Duodenal mucosa (tissue), 2 donors: ENCODE data around the gene TMCO2.
"Not testable (repeated sequence)": the region's sequence is repeated elsewhere in the genome, so short reads cannot be mapped to it uniquely, and the experiment has no call there.

Experiments used
- H3K27ac ChIP-seq: one replicate; pipeline ENCODE4 v1.7.0; 2013; ENCODE audit warnings: low read depth, low read length
- H3K27me3 ChIP-seq, 2 donors: one replicate each; pipeline ENCODE4 v1.7.0; 2013; ENCODE audit warnings: low read length in 2 of 2, control low read depth in 1 of 2; ENCODE audit not compliant: insufficient read depth in 2 of 2, control insufficient read depth in 1 of 2
- H3K36me3 ChIP-seq, 2 donors: one replicate each; pipeline ENCODE4 v1.7.0; 2013; ENCODE audit warnings: low read length in 2 of 2, control low read depth in 1 of 2; ENCODE audit not compliant: insufficient read depth in 2 of 2, control insufficient read depth in 1 of 2
- H3K4me1 ChIP-seq, 2 donors: one replicate each; pipeline ENCODE4 v1.7.0; 2013; ENCODE audit warnings: low read length in 2 of 2, control low read depth in 1 of 2; ENCODE audit not compliant: insufficient read depth in 2 of 2, control insufficient read depth in 1 of 2
- H3K4me3 ChIP-seq, 2 donors: one replicate each; pipeline ENCODE4 v1.7.0; 2013; ENCODE audit warnings: low read length in 2 of 2, low read depth in 1 of 2
- H3K9ac ChIP-seq, 2 donors: one replicate each; pipeline ENCODE4 v1.7.0; 2013; ENCODE audit warnings: low read length in 2 of 2, low read depth in 1 of 2
- H3K9me3 ChIP-seq, 2 donors: one replicate each; pipeline ENCODE4 v1.7.0; 2013; ENCODE audit warnings: low read length in 2 of 2, control low read depth in 1 of 2; ENCODE audit not compliant: control insufficient read depth in 1 of 2

The TMCO2 gene

DNA sequence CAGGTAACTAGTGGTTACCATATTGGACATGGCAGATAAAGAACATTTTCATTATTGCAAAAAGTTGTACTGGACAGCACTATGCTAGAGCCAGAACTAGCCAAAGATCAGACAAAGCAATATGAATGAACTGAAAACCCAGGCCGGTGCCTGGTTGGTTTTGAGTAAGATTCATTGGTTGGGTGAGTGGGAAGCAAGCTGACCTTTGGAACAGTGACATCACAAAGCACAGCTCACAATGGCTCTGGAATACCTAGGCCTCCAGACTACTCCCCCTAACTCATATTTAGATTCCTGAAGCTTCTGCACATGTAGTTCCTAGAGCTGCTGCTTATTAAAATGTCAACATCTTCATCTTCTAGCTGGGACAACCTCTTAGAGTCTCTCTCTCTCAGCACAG lies at the start of gene TMCO2:
Gene TMCO2 (plus strand): TSS at position 283 of the 400 bp plus-strand sequence. CDS start 57 bp downstream, at position 340.
- Histone ChIP-seq H3K36me3 (no peaks in the 10 kb centered on the region), H3K9ac (no peak within 1 kb of the TSS), H3K4me3 (no peak within 1 kb of the TSS), H3K27me3 (no peaks in the 10 kb centered on the region), H3K27ac (no peak within 1 kb of the TSS), H3K4me1 (no peaks in the 10 kb centered on the region), H3K9me3 (no peaks in the 10 kb centered on the region)

DNA sequence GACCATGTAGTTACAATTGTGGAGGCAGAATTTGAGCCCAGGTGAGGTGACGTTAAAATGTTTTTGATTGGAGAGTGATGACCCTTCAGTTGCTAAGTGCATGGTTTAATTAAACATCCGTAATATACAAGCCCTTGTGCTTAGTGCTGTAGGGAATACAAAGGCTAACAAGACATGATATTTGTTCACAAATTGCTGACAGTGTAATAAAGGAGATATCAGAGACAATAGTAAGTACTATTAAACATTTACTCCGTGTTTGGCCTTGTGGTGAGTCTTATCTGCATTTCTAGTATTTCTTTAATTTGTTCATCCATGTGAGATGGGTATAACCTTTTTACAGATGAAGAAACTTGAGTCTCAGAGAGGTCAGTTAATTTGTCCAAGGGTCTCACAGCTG lies 48.6 kb upstream of the TMCO2 start:
- peaks cover 20 to 27% of the 10 kb centered on the region in 2 donors for H3K36me3 ChIP-seq
- no peaks in the 10 kb centered on the region for H3K27me3 ChIP-seq
- no peak overlapping the region for H3K4me3 ChIP-seq
- H3K9me3 ChIP-seq, result no peaks in the 10 kb centered on the region
- no peak overlapping the region for H3K9ac ChIP-seq
- no peak overlapping the region for H3K27ac ChIP-seq
- H3K4me1 ChIP-seq, result no peaks in the 10 kb centered on the region

DNA sequence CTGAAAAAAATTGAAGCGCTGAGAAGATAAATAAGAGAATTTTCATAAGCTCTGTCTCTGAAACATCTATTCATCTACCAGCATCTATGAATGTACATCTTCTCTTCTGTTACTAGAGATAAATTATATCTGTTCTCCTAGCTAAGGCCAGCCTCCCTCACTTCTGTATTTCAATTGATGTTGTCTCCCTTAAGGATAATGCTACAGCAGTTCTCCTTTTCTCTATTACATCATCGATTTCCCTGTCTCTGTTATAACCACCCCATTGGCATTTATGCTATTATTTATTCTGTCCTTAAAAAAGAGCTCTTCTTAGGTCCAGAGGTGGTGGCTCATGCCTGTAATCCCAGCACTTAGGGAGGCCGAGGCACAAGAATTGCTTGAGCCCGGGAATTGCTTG lies 42.9 kb upstream of the TMCO2 start:
- Histone ChIP-seq H3K4me1 (peaks cover 0 to 4% of the 10 kb centered on the region in 2 donors), H3K27me3 (no peaks in the 10 kb centered on the region), H3K9ac (no peak overlapping the region), H3K27ac (no peak overlapping the region), H3K4me3 (no peak overlapping the region), H3K36me3 (peaks cover 4 to 28% of the 10 kb centered on the region in 2 donors), H3K9me3 (no peaks in the 10 kb centered on the region)

DNA sequence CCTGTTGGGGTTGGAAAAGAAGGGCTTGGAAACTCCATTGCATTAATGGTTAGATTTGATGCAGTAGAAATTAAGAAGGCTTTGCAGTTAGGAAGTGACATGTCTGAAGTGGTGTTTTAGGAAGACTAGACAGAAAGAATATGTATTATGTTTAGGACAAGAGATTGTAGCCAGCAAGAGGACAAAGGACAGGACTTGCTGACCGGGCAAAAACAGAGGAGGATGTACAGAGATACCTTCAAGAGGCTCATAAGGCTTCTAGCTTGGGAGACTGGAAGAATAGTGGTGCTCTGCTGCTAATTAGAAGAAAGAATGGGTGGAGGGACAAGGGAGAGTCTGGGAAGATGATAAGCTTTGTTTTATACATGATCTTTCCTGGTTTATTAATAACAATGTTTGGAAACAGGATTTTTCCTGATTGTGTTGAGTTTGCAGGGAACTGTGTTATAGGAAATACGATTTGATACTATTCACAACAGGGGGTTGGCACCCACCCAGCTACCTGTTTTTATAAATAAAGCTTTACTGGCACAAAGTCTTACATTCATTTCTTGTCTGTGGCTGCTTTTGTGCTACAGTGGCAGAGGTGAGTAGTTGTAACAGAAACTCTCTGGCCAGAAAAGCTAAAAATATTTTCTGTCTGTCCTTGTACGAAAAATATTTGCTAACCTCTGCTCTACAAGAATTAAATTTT lies 37.1 kb upstream of the TMCO2 start:
- Histone ChIP-seq H3K27me3 (no peaks in the 10 kb centered on the region), H3K4me3 (no peak overlapping the region), H3K9me3 (no peaks in the 10 kb centered on the region), H3K36me3 (peaks cover 0 to 31% of the 10 kb centered on the region in 2 donors), H3K4me1 (peaks cover 0 to 4% of the 10 kb centered on the region in 2 donors), H3K9ac (no peak overlapping the region), H3K27ac (no peak overlapping the region)

DNA sequence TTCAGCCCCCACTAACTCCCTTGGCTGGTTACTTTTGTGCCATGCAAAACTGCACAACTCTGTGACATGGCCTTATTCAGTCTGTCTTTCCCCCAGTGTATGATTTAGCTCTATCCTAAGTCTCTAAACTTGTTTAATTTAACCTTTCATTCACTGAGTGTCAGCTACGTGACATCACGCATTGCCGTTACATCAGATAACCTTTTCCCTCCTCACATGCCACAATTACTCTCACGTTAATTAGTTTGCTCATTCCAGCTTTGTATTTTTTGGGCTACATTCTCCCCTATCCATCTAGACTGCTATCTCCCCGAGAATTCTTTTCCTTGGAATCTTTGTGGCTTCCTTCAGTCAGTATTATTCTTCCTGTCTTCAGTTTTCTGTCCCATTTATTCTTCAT lies 29.4 kb upstream of the TMCO2 start:
- Histone ChIP-seq H3K4me1 (no peaks in the 10 kb centered on the region), H3K27me3 (no peaks in the 10 kb centered on the region), H3K36me3 (peaks cover 0 to 3% of the 10 kb centered on the region in 2 donors), H3K9ac (no peak overlapping the region), H3K9me3 (no peaks in the 10 kb centered on the region), H3K4me3 (no peak overlapping the region), H3K27ac (no peak overlapping the region)

DNA sequence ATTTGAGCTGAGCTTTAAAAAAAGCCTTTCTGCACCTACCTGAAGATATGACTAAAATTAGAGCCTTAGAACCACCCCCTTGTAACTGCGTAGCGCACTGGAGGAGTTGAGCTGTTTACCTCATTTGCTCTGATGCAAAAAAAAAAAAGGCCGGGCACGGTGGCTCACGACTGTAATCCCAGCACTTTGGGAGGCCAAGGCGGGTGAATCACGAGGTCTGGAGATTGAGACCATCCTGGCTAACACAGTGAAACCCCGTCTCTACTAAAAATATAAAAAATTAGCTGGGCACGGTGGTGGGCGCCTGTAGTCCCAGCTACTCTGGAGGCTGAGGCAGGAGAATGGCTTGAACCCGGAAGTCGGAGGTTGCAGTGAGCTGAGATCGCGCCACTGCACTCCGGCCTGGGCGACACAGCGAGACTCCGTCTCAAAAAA lies 26.2 kb upstream of the TMCO2 start:
- H3K36me3 ChIP-seq, H3K9ac ChIP-seq, H3K27ac ChIP-seq, H3K27me3 ChIP-seq, H3K4me1 ChIP-seq, H3K4me3 ChIP-seq, H3K9me3 ChIP-seq: not testable (repeated sequence)

DNA sequence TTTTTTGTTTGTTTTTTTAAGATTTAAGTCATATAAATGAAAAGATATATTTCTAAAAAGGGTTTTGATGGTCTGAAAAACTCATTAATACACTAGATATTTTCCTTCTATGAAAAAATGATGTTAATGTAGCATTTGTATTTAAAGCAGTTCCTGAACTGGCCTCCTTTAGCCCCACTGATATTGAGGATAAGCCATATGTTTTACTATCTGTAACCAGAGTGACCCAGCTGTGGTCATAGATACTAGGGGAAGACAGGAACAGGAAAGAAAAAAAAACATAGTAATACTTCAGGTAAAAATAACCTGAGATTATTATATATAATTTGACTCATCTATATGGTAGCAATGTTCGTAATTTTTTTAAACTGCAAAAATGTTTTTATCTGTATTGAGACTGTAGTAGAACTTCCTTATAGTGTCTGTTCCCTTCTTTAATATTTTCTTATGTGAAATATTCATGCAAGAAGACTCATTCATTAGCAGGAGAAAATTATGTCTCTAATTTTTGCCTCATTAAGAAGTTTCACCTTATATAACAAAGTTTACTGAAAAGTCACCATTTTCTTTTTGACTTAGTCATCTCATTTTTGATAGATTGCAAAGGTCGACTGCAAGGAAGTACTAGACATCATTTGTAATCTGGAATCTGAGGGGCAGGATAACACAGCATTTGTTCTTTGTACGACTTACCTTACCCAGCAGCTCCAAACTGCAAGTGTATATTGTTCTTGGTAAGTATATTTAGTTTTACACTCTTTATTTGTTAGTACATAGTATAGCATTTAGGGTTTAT lies 25.6 kb upstream of the TMCO2 start:
- no peaks in the 10 kb centered on the region for H3K4me1 ChIP-seq
- no peak overlapping the region for H3K4me3 ChIP-seq
- no peak overlapping the region for H3K9ac ChIP-seq
- no peak overlapping the region for H3K27ac ChIP-seq
- H3K27me3 ChIP-seq, result no peaks in the 10 kb centered on the region
- H3K9me3 ChIP-seq, result no peaks in the 10 kb centered on the region
- peaks cover 0 to 3% of the 10 kb centered on the region in 2 donors for H3K36me3 ChIP-seq

DNA sequence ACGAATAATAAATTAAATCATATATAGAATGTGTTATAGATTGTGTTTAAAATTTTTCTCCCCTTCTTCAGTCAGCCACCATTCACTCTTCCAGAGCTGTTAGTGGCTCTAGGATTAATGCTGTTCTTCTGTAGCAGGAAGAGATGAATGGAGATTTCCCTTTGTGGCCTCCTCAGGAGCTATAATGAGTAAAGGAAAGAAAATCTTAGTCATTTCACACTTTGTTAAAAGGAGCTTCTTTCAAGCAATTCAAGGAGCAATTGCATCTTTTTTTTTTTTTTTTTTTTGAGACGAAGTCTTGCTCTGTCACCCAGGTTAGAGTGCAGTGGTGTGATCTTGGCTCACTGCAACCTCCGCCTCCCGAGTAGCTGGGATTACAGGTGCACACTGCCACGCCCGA lies 23.7 kb upstream of the TMCO2 start:
- H3K27me3 ChIP-seq, result no peaks in the 10 kb centered on the region
- H3K9ac ChIP-seq, result no peak overlapping the region
- H3K4me3 ChIP-seq, result no peak overlapping the region
- no peaks in the 10 kb centered on the region for H3K9me3 ChIP-seq
- no peaks in the 10 kb centered on the region for H3K36me3 ChIP-seq
- no peak overlapping the region for H3K27ac ChIP-seq
- H3K4me1 ChIP-seq, result no peaks in the 10 kb centered on the region

DNA sequence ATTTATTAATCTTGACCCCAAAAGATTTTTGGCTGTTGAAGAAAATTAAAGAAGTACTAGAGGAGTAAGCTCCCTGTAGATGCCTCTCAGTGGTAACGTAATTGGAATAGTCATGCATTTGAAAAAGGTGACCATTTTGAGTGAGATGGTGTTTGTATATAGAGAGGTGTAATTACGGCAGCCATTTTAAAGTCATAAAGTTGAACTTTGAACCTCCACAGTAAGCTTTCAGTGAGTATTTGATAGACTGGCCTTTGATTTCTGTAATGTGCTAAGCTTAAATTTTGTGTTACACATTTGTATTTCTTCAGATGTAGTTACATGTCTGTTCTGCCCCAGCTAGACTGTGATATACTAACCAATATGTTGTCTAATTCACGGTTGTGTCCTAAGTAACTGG lies 21.5 kb upstream of the TMCO2 start:
- H3K9me3 ChIP-seq, result no peaks in the 10 kb centered on the region
- no peak overlapping the region for H3K9ac ChIP-seq
- no peak overlapping the region for H3K27ac ChIP-seq
- peaks cover 0 to 3% of the 10 kb centered on the region in 2 donors for H3K36me3 ChIP-seq
- no peaks in the 10 kb centered on the region for H3K27me3 ChIP-seq
- H3K4me3 ChIP-seq, result no peak overlapping the region
- no peaks in the 10 kb centered on the region for H3K4me1 ChIP-seq

DNA sequence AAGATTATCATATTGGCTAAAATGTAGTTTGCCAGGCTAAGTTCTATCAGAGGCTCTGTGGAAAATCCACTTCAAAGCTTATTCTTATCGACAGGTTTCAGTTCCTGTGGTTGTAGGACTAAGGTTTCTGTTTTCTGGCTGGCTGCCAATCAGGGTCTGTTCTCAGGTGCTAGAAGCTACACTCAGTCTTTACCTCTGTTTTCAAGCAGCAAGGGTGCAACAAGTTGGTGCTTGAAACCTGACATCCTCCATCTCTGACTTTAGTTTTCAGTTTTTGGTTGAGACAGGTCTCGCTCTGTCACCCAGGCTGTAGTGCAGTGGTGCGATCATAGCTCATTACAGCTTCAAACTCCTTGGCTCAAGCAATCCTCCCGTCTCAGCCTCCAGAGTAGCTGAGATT lies 15.3 kb upstream of the TMCO2 start:
- H3K9ac ChIP-seq, result no peak overlapping the region
- no peak overlapping the region for H3K4me3 ChIP-seq
- H3K27me3 ChIP-seq, result no peaks in the 10 kb centered on the region
- no peaks in the 10 kb centered on the region for H3K9me3 ChIP-seq
- H3K36me3 ChIP-seq, result peaks cover 21 to 41% of the 10 kb centered on the region in 2 donors
- no peaks in the 10 kb centered on the region for H3K4me1 ChIP-seq
- H3K27ac ChIP-seq, result no peak overlapping the region
